SJSA1 (cell line): Measurements from ENCODE around the gene DCAF4. TPM values are rescaled to one million over a fixed set of nuclear protein-coding genes. Genes with fewer than 3 reads are reported as not detected.
A peak's percentile ranks its signal among the peaks of the same experiment; 100 is the strongest.

Experiments used
- DNase-seq, 2 experiments: peaks; one replicate each; pipeline ENCODE4 v3.0.0-alpha.2; 2015 to 2020; ENCODE audit warnings: low spot score in 2 of 2, low read depth in 1 of 2
- H3K27ac ChIP-seq: fragments of 250-450 bp; sonication (Bioruptor Pico); 2 replicates; pipeline ENCODE4 v1.5.1; 2020; ENCODE audit warnings: mild to moderate bottlenecking, moderate library complexity
- H3K27me3 ChIP-seq: fragments of 250-450 bp; sonication (Bioruptor Pico); replicated peaks from 2 replicates; pipeline ENCODE4 v1.5.1; 2020; ENCODE audit warnings: mild to moderate bottlenecking, moderate library complexity
- H3K36me3 ChIP-seq: fragments of 250-450 bp; sonication (Bioruptor Pico); 2 replicates; pipeline ENCODE4 v1.5.1; 2020; ENCODE audit warnings: mild to moderate bottlenecking
- H3K4me1 ChIP-seq: fragments of 250-450 bp; sonication (Bioruptor Pico); replicated peaks from 2 replicates; pipeline ENCODE4 v1.6.1; 2021; ENCODE audit warnings: mild to moderate bottlenecking
- H3K4me3 ChIP-seq: fragments of 250-450 bp; sonication (Bioruptor Pico); 2 replicates; pipeline ENCODE4 v1.5.1; 2020; ENCODE audit warnings: mild to moderate bottlenecking
- H3K9me3 ChIP-seq: fragments of 250-450 bp; sonication (Bioruptor Pico); replicated peaks from 2 replicates; pipeline ENCODE4 v1.5.1; 2020; ENCODE audit warnings: mild to moderate bottlenecking
- total RNA-seq: library from RNA; depleted of rRNA; stranded (reverse); fragments of >200 nt; shearing (Covaris generic); gene quantifications from 2 replicates; pipeline ENCODE4 v1.2.3, GENCODE V29; 2014; rRNA removed

Gene DCAF4, protein sequence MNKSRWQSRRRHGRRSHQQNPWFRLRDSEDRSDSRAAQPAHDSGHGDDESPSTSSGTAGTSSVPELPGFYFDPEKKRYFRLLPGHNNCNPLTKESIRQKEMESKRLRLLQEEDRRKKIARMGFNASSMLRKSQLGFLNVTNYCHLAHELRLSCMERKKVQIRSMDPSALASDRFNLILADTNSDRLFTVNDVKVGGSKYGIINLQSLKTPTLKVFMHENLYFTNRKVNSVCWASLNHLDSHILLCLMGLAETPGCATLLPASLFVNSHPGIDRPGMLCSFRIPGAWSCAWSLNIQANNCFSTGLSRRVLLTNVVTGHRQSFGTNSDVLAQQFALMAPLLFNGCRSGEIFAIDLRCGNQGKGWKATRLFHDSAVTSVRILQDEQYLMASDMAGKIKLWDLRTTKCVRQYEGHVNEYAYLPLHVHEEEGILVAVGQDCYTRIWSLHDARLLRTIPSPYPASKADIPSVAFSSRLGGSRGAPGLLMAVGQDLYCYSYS
- total RNA-seq: 14.4 and 24.2 TPM in 2 replicates

DNA sequence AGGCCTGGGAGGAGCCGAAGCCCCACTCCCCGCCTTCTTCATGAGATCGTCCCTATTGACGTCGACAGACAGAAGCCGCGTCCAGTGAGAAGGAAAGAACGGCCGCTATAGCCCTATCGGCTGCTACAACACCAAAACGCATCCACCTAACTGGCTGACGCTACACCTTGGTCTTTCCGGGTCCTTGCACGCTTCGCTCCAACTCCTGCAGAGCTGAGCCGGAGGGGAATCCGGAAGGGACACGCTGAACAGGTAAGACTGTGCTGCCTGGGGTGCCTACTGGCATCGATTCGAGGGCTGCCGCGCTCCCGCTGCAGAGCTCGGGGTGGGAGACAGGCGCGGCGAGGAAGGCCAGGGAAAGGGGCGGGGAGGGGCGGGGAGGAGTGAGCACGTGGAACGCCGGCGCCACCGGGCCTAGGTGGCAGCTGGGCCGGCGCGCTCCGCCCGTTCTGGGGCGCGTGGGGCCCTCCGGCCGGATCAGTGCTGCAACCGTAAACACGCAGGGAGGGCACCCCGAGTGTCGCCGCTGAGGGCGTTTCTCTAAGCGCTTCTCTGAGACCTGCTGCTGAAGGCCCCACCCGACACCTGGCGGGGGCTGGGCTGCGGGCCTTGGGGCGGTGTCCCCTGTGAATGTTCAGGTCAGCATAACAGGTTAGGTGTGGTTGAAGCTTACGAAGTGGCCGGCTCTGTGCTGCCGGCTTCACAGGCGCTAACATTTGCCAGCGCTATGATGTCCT lies at the start of gene DCAF4:
Gene DCAF4 (plus strand): TSS at position 173 of the 737 bp plus-strand sequence. CDS start 11,515 bp downstream, outside the sequence.
- H3K4me3 ChIP-seq: peak within 1 kb of the TSS; percentile 82
- H3K4me1 ChIP-seq: peaks cover 16% of the 10 kb centered on the region
- no peaks in the 10 kb centered on the region for H3K9me3 ChIP-seq
- H3K27me3 ChIP-seq: no peaks in the 10 kb centered on the region
- peaks cover 6% of the 10 kb centered on the region for H3K36me3 ChIP-seq
- peak within 1 kb of the TSS; percentile 79 for H3K27ac ChIP-seq
- peak; percentile 90 to 97 for DNase-seq

DNA sequence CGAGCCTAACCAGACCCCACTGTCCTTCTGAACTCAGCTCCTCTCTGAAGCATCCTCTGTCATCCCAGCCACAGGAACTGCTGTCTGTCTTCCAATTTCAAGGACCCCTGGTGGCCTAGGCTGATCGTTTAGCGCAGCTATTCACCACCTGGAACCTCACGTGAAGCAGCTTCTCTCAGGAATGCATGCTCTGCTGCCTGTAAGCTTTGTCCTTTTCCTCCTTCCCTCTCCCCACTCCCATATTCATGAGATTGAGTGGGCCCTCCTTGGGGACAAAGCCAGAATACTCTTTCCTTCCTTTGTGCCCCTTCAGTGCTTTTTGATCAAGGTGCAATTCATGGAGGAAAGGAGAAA lies 49.6 kb upstream of the DCAF4 start:
- H3K4me3 ChIP-seq: no peak overlapping the region
- no peaks in the 10 kb centered on the region for H3K27me3 ChIP-seq
- H3K9me3 ChIP-seq: no peaks in the 10 kb centered on the region
- no peaks in the 10 kb centered on the region for H3K36me3 ChIP-seq
- DNase-seq: no peak
- no peaks in the 10 kb centered on the region for H3K4me1 ChIP-seq
- H3K27ac ChIP-seq: no peak overlapping the region

- peaks cover 6% of the 10 kb centered on the region for H3K4me1 ChIP-seq
- no peak overlapping the region for H3K4me3 ChIP-seq
- H3K27me3 ChIP-seq: no peaks in the 10 kb centered on the region
- no peaks in the 10 kb centered on the region for H3K9me3 ChIP-seq
- no peaks in the 10 kb centered on the region for H3K36me3 ChIP-seq
- no peak for DNase-seq
- H3K27ac ChIP-seq: no peak overlapping the region
Measured at GRCh38 chr14:72878746-72879145, 47.5 kb upstream of the DCAF4 start.

- H3K27me3 ChIP-seq: no peaks in the 10 kb centered on the region
- no peak for DNase-seq
- no peaks in the 10 kb centered on the region for H3K9me3 ChIP-seq
- H3K4me3 ChIP-seq: no peak overlapping the region
- peaks cover 12% of the 10 kb centered on the region for H3K4me1 ChIP-seq
- H3K36me3 ChIP-seq: no peaks in the 10 kb centered on the region
- no peak overlapping the region for H3K27ac ChIP-seq
Measured at GRCh38 chr14:72879431-72879830, 46.8 kb upstream of the DCAF4 start.

- H3K27me3 ChIP-seq: no peaks in the 10 kb centered on the region
- no peak overlapping the region for H3K27ac ChIP-seq
- H3K36me3 ChIP-seq: no peaks in the 10 kb centered on the region
- no peaks in the 10 kb centered on the region for H3K9me3 ChIP-seq
- DNase-seq: no peak
- no peak overlapping the region for H3K4me3 ChIP-seq
- H3K4me1 ChIP-seq: peaks cover 15% of the 10 kb centered on the region
Measured at GRCh38 chr14:72880164-72880563, 46.1 kb upstream of the DCAF4 start.

DNA sequence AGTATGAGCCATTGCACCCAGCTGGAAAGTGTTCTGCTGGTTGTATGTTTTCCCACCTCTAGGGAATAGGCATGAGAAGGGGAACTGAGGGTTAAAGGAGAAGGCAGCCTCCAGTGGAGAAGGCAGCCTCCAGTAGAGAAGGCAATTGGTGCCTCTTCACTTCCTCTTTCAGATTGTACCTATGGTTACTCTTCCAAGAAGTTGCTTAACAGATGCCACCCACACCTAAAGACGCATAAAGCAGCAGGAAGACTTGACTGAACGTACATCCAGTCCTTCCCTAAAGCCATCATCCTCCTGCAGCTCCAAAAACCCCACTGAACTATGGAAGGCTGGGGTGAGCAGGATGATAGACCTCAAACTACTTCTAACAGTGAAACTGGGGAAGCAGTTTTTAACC lies 45.4 kb upstream of the DCAF4 start:
- no peak for DNase-seq
- no peaks in the 10 kb centered on the region for H3K27me3 ChIP-seq
- no peak overlapping the region for H3K4me3 ChIP-seq
- no peak overlapping the region for H3K27ac ChIP-seq
- no peaks in the 10 kb centered on the region for H3K9me3 ChIP-seq
- H3K4me1 ChIP-seq: peaks cover 15% of the 10 kb centered on the region
- H3K36me3 ChIP-seq: no peaks in the 10 kb centered on the region

DNA sequence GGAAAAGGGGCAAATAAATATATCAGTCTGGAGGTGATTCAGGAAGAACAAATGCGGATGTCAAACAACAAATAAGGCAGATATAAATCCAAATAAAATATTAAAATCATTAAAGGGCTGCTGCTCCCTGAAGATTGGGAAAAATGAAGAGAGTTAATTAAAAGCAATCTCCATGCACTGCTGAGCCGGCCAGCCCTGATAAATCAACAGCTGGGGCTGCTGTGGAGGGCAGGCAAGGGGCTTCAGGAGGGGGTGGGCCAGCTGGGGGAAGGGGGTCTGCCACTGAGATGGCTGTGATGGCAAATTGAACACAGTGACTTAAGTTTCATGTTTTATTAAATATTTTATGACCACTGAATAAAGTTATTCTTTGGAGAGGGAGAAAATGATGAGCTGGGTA lies 44.7 kb upstream of the DCAF4 start:
- no peak for DNase-seq
- peaks cover 15% of the 10 kb centered on the region for H3K4me1 ChIP-seq
- H3K4me3 ChIP-seq: no peak overlapping the region
- no peaks in the 10 kb centered on the region for H3K9me3 ChIP-seq
- H3K27me3 ChIP-seq: no peaks in the 10 kb centered on the region
- no peak overlapping the region for H3K27ac ChIP-seq
- no peaks in the 10 kb centered on the region for H3K36me3 ChIP-seq

DNA sequence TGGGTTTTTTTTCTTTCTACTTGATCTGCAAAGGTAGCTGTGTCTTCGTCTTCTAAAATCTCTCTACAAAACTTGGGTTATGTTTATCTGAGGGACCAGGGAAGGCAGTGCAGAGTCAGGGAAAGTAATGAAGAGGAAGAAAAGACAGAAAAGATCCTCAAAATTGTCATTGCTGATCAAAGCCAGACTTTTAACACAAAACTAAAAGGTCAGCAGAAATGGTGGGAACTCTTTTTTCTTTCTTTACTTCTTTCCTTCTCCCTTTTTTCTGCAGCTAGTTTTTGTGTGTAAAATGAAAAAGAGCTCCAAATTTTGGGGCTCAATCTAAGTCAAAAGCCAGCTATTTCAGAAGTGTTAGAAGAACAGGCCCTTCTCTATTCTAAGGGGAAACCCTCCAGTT lies 44.2 kb upstream of the DCAF4 start:
- no peaks in the 10 kb centered on the region for H3K9me3 ChIP-seq
- H3K4me3 ChIP-seq: no peak overlapping the region
- H3K27ac ChIP-seq: no peak overlapping the region
- H3K4me1 ChIP-seq: peaks cover 15% of the 10 kb centered on the region
- no peaks in the 10 kb centered on the region for H3K27me3 ChIP-seq
- no peaks in the 10 kb centered on the region for H3K36me3 ChIP-seq
- DNase-seq: no peak

DNA sequence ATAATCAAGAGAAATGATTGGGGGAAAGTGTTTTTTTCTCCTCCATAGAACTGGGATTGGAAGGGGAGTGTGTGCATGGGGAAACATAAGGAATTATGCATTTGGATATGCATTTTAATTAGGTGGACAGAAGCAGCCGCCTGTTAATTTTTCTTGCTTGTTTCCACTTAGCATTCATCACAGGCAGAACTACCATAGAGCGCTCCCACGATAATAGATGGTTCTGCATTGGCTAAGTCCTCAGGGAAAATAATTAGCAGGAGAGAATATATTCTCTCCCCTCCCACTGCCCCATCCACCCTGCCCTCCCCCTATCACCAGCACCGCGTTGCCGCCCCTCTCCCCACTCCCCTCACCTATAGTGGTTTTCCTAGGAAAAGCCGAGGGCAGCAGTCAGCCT lies 43.8 kb upstream of the DCAF4 start:
- DNase-seq: no peak
- H3K9me3 ChIP-seq: no peaks in the 10 kb centered on the region
- H3K4me1 ChIP-seq: peaks cover 15% of the 10 kb centered on the region
- no peak overlapping the region for H3K4me3 ChIP-seq
- no peaks in the 10 kb centered on the region for H3K27me3 ChIP-seq
- no peak overlapping the region for H3K27ac ChIP-seq
- no peaks in the 10 kb centered on the region for H3K36me3 ChIP-seq

GRCh38 chr14:72883109-72883508 lies 43.2 kb upstream of the DCAF4 start:
- DNase-seq: no peak
- H3K9me3 ChIP-seq: no peaks in the 10 kb centered on the region
- H3K4me1 ChIP-seq: peaks cover 15% of the 10 kb centered on the region
- no peaks in the 10 kb centered on the region for H3K27me3 ChIP-seq
- H3K36me3 ChIP-seq: no peaks in the 10 kb centered on the region
- H3K27ac ChIP-seq: no peak overlapping the region
- H3K4me3 ChIP-seq: no peak overlapping the region

- no peak overlapping the region for H3K4me3 ChIP-seq
- H3K9me3 ChIP-seq: no peaks in the 10 kb centered on the region
- H3K27ac ChIP-seq: peak overlapping the region; percentile 45; the same call in 1 of the 2 replicates
- H3K36me3 ChIP-seq: no peaks in the 10 kb centered on the region
- DNase-seq: peak; percentile 49 to 53
- H3K4me1 ChIP-seq: peaks cover 17% of the 10 kb centered on the region
- H3K27me3 ChIP-seq: no peaks in the 10 kb centered on the region
Measured at GRCh38 chr14:72883961-72884360, 42.3 kb upstream of the DCAF4 start.

- Histone ChIP-seq H3K36me3 (no peaks in the 10 kb centered on the region), H3K27ac (peak overlapping the region; percentile 45), H3K4me1 (peaks cover 19% of the 10 kb centered on the region), H3K4me3 (no peak overlapping the region), H3K27me3 (no peaks in the 10 kb centered on the region), H3K9me3 (no peaks in the 10 kb centered on the region)
- no peak for DNase-seq
Measured at GRCh38 chr14:72884386-72884785, 41.9 kb upstream of the DCAF4 start.

GRCh38 chr14:72887514-72887913 lies 38.8 kb upstream of the DCAF4 start:
- H3K27ac ChIP-seq: no peak overlapping the region
- no peak overlapping the region for H3K4me3 ChIP-seq
- no peaks in the 10 kb centered on the region for H3K36me3 ChIP-seq
- H3K9me3 ChIP-seq: no peaks in the 10 kb centered on the region
- DNase-seq: no peak
- peaks cover 25% of the 10 kb centered on the region for H3K4me1 ChIP-seq
- H3K27me3 ChIP-seq: peaks cover 11% of the 10 kb centered on the region

GRCh38 chr14:72888192-72888591 lies 38.1 kb upstream of the DCAF4 start:
- Histone ChIP-seq H3K27ac (no peak overlapping the region), H3K4me3 (no peak overlapping the region), H3K27me3 (peaks cover 18% of the 10 kb centered on the region), H3K36me3 (no peaks in the 10 kb centered on the region), H3K9me3 (no peaks in the 10 kb centered on the region), H3K4me1 (peaks cover 32% of the 10 kb centered on the region)
- DNase-seq: no peak
